ENCODE measurements around the gene SLIT3. TPM values are rescaled to one million over a fixed set of nuclear protein-coding genes. Genes with fewer than 3 reads are reported as not detected.

The SLIT3 gene
- total and polyA plus RNA-seq, 8 donors = 1.2 to 24.5 (median 8.6) TPM

DNA sequence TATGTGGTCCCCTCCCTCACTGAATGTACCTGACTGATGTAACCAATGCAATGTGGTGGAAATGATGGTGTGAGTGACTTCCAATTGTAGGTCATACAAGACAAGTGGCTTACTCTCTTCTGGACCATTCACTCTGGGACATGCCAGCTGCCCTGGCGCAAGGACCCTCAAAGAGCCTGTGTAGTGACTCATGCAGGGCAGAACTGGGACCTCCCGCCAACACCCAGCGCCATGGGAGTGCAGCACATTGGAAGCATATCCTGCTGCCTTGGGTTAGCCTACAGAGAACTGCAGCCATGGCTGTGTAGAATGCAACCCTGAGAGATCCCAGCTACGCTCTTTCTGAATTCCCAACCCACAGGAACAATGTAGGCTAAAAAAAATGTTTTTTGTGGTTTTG is 631.8 kb downstream of the SLIT3 start:
- intact Hi-C loops (cut with DNase I; ENCODE audit: low total_unique reads) = no loop called here

GRCh38 chr5:168668078-168668477 is 632.9 kb downstream of the SLIT3 start:
- H3K27ac ChIP-seq = no peak overlapping the region
- 96 to 100% (median 98%) methylated on average over 1 of the region's 1 CpG for WGBS, 5 donors
- no peak for DNase-seq

More for the DNA sequence above, 631.8 kb downstream of the SLIT3 start:
- Histone ChIP-seq H3K9me3 (no peaks in the 10 kb centered on the region), H3K27ac (no peak overlapping the region), H3K27me3 (no peaks in the 10 kb centered on the region), H3K36me3 (peaks cover 0 to 33% (median 10%) of the 10 kb centered on the region in 4 donors), H3K4me1 (no peaks in the 10 kb centered on the region), H3K4me3 (no peak overlapping the region)
- DNase-seq = no peak
- 75 to 94% (median 87%) methylated on average over 4 of the region's 4 CpGs for WGBS, 5 donors
- no peak for TF ChIP-seq CTCF (IDR thresholded peaks at IDR 0.05)
- no peak for TF ChIP-seq EP300 (IDR thresholded peaks at IDR 0.05)
- TF ChIP-seq POLR2A (IDR thresholded peaks at IDR 0.05) = no peak
- TF ChIP-seq POLR2AphosphoS5 (IDR thresholded peaks at IDR 0.05) = no peak

GRCh38 chr5:168667301-168667840 is 633.6 kb downstream of the SLIT3 start:
- TF ChIP-seq CTCF (IDR thresholded peaks at IDR 0.05) (no peak), EP300 (IDR thresholded peaks at IDR 0.05) (no peak), POLR2A (IDR thresholded peaks at IDR 0.05) (no peak), POLR2AphosphoS5 (IDR thresholded peaks at IDR 0.05) (no peak)
- Histone ChIP-seq H3K4me1 (no peaks in the 10 kb centered on the region), H3K27me3 (no peaks in the 10 kb centered on the region), H3K9me3 (no peaks in the 10 kb centered on the region), H3K4me3 (no peak overlapping the region), H3K36me3 (peaks cover 0 to 25% (median 8%) of the 10 kb centered on the region in 4 donors), H3K27ac (no peak overlapping the region)
- WGBS, 5 donors = 70 to 87% (median 83%) methylated on average over 4 of the region's 4 CpGs
- intact Hi-C loops (cut with DNase I; ENCODE audit: low total_unique reads) = no loop called here
- DNase-seq = no peak

More at GRCh38 chr5:168668078-168668477, 632.9 kb downstream of the SLIT3 start:
- Histone ChIP-seq H3K9me3 (no peaks in the 10 kb centered on the region), H3K36me3 (peaks cover 0 to 32% (median 10%) of the 10 kb centered on the region in 4 donors), H3K27me3 (no peaks in the 10 kb centered on the region), H3K4me1 (no peaks in the 10 kb centered on the region), H3K4me3 (no peak overlapping the region)
- intact Hi-C loops (cut with DNase I; ENCODE audit: low total_unique reads) = no loop called here
- no peak for TF ChIP-seq POLR2A (IDR thresholded peaks at IDR 0.05)
- no peak for TF ChIP-seq POLR2AphosphoS5 (IDR thresholded peaks at IDR 0.05)
- TF ChIP-seq CTCF (IDR thresholded peaks at IDR 0.05) = no peak
- TF ChIP-seq EP300 (IDR thresholded peaks at IDR 0.05) = no peak

- intact Hi-C loops (cut with DNase I; ENCODE audit: low total_unique reads) = no loop called here
- TF ChIP-seq CTCF (IDR thresholded peaks at IDR 0.05) (no peak), POLR2AphosphoS5 (IDR thresholded peaks at IDR 0.05) (no peak), EP300 (IDR thresholded peaks at IDR 0.05) (no peak)
- no peaks in the 10 kb centered on the region for H3K4me1 ChIP-seq
- H3K27ac ChIP-seq = no peak overlapping the region
- H3K4me3 ChIP-seq = no peak overlapping the region
- peaks cover 0 to 21% (median 7%) of the 10 kb centered on the region in 4 donors for H3K36me3 ChIP-seq
- WGBS, 5 donors = 90 to 96% (median 94%) methylated on average over 17 of the region's 17 CpGs
- no peaks in the 10 kb centered on the region for H3K9me3 ChIP-seq
- H3K27me3 ChIP-seq = no peaks in the 10 kb centered on the region
- DNase-seq = no peak
These were observed 634.6 kb downstream of the SLIT3 start for GRCh38 chr5:168666356-168666755.

Measured in stomach (tissue), 9 donors.